KBM-7 (cell line): Measurements from ENCODE around the gene FBXW8.

Source experiments
- DNase-seq: peaks from one replicate; pipeline ENCODE4 v3.0.0-alpha.2; 2015
- in situ Hi-C: fragments of 300-500 bp; cut with MboI; formaldehyde crosslinking; loops from 2 replicates; pipeline ENCODE4 v1.14.3; 2020; ENCODE audit warnings: low sequenced_read_pairs, low pct_unique_long_range_greater_than_20kb, mixed read lengths

The FBXW8 gene

DNA sequence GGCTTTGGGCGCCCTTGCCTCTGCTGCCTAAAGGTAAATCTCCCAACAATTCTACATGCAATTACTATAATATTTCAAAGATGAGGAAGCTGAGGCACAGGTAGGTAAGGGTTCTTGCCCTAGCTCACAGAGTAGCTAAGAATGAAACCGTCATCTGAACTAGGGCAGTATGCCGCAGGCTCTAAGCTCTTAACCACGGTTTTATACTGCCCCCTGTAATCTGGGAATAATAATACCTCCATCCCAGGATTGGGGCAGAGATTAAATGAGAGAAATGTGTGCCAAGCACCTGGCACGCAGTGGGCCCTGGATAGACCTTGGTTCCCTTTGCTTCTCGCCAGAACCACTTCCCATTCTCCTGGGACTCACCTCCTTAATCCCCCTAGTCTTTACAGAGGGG is 28.0 kb upstream of the FBXW8 start:
- in situ Hi-C loops: no loop called here
- peak; percentile 23 for DNase-seq

GRCh38 chr12:116884871-116885270 is 25.9 kb upstream of the FBXW8 start:
- no peak for DNase-seq
- in situ Hi-C loops: no loop called here

GRCh38 chr12:116885491-116885890 is 25.3 kb upstream of the FBXW8 start:
- in situ Hi-C loops: no loop called here
- DNase-seq: peak; percentile 73

- no peak for DNase-seq
- in situ Hi-C loops: no loop called here
Observed at GRCh38 chr12:116887244-116887643, 23.5 kb upstream of the FBXW8 start.

GRCh38 chr12:116887897-116888296 is 22.9 kb upstream of the FBXW8 start:
- no peak for DNase-seq
- in situ Hi-C loops: no loop called here

GRCh38 chr12:116890330-116890729 is 20.4 kb upstream of the FBXW8 start:
- DNase-seq: no peak
- in situ Hi-C loops: no loop called here

GRCh38 chr12:116891019-116891418 is 19.7 kb upstream of the FBXW8 start:
- DNase-seq: no peak
- in situ Hi-C loops: no loop called here

GRCh38 chr12:116892349-116893140 is 18.2 kb upstream of the FBXW8 start:
- in situ Hi-C loops: no loop called here
- DNase-seq: no peak

- in situ Hi-C loops: no loop called here
- no peak for DNase-seq
Observed at GRCh38 chr12:116894913-116895312, 15.8 kb upstream of the FBXW8 start.

GRCh38 chr12:116896411-116896924 is 14.3 kb upstream of the FBXW8 start:
- DNase-seq: no peak
- in situ Hi-C loops: no loop called here

GRCh38 chr12:116897476-116897875 is 13.3 kb upstream of the FBXW8 start:
- in situ Hi-C loops: no loop called here
- DNase-seq: no peak

DNA sequence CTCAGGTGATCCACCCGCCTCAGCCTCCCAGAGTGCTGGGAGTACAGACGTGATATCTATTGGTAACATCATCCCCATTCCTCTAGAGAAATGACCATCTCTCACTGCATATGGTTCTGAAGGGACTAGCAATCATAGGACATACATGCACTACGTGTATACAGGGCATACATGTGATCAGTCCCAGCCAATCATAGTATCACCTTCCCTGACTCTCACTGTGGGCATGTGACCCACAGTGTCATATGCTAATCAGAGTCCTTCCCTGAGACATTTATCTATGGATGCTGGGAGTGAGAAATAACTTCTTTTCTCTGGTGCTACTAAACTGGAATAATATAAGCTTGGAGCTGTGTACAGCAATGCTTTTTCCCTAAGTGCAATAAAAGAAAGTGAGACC is 12.1 kb upstream of the FBXW8 start:
- in situ Hi-C loops: no loop called here
- DNase-seq: no peak

- in situ Hi-C loops: no loop called here
- DNase-seq: no peak
Observed at GRCh38 chr12:116901612-116902011, 9.1 kb upstream of the FBXW8 start.

DNA sequence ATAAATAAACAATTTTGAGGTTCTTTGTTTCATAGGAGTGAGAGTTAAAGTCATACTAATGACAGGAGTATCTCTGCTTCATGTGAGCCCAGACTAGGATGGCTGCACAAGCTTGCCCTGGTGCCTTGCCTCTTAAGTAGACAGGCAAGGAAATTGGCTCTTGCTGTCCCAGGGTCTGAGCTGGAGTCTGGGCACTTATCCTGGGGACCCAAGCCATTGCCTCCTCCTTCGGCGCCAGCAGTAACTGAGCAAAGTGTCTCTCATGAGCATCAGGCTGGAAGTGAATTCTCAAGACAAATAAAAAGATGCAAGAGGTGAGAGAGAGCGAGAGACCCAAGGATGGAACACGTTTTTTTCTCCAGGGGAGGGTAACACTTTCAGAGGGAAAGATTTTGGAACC is 6.9 kb upstream of the FBXW8 start:
- no peak for DNase-seq
- in situ Hi-C loops: no loop called here

- DNase-seq: no peak
Observed at GRCh38 chr12:116906285-116906684, 4.5 kb upstream of the FBXW8 start.

GRCh38 chr12:116910280-116910644 is 488 bp upstream of the FBXW8 start:
- DNase-seq: no peak
- in situ Hi-C loops: no loop called here

More at GRCh38 chr12:116906285-116906684, 4.5 kb upstream of the FBXW8 start:
- in situ Hi-C loops: no loop called here

DNA sequence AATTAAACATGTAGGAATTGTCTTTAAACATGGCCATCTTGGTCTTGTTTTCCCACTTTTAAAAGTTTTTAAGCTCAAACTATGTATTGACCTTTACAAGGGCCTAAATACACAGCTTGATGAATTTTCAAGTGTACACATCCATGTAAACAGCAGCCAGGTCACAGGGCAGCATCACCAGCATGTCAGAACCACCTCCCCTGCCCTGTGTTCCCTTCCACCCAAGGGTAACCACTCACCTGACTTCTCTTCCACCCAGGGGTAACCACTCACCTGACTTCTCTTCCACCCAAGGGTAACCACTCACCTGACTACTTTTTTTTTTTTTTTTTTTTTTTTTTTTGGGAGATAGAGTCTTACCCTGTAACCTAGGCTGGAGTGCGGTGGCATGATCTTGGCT is 4.6 kb downstream of the FBXW8 start:
- in situ Hi-C loops: no loop called here
- DNase-seq: no peak

DNA sequence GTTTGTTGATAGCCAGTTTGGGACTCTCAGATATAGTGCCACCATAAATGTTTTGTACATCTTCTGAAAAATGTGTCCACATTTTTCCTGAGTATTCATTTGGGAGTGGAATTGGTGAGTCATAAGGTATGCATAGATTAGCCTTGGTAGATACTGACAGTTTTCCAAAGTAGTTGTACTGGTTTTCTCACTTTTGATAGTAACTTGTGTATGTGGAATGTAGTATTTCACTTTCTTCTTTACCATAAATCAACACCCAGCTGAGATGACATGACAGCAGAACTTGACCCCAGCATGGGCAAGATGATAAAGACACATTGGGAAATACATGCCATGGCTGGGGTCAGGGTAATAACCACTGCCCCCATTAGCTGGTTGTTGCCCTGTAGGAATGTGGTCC is 5.4 kb downstream of the FBXW8 start:
- in situ Hi-C loops: no loop called here
- no peak for DNase-seq

GRCh38 chr12:116916714-116917114 is 6.0 kb downstream of the FBXW8 start:
- in situ Hi-C loops: no loop called here
- peak; percentile 64 for DNase-seq

DNA sequence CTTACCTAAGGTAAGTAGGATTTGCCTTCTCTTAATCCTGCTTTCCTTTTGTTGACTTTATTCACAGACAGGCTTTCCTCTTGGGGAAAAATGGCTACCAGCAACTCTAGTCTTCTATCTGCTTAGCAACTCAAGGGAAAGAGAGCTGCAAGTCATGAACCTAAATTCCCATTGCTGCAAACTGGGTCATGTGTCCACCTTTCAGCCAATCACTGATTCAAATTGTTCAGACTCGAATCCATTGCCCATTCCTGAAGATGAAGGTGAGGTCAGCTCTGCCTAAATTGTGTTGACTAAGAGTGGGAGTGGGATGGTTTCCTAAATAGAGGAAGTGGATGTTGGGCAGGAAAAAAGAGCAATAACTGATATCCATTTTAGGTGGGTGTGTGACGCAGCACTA is 7.7 kb downstream of the FBXW8 start:
- peak; percentile 38 for DNase-seq
- in situ Hi-C loops: no loop called here

DNA sequence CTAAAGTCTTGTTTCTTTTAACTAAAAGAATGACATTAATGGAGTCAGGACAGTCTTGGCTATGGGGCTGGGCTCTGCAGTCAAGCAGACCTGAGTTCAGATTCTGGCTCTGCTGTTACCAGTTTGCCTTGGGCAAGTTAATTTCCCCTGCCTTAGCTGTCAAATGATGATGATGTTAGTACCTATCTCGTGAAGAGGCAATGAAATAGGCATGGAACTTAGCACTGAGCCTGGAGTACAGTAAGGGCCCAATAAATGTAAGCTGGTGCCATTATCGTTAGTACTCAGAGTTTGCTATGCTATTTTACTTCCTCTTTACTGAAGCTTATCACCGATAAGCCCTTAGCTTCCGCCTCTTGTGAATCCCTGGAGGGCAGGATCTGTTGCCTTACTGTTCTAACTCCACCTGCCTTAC is 8.5 kb downstream of the FBXW8 start:
- in situ Hi-C loops: no loop called here
- DNase-seq: peak; percentile 81
